NCI-H748 (cell line): Measurements from ENCODE around the gene PHLDA1.

Experiments used
- DNase-seq: peaks from one replicate; lab custom pipeline; 2025; ENCODE audit not compliant: unreplicated experiment; lab: John Stamatoyannopoulos, UW

Gene PHLDA1

DNA sequence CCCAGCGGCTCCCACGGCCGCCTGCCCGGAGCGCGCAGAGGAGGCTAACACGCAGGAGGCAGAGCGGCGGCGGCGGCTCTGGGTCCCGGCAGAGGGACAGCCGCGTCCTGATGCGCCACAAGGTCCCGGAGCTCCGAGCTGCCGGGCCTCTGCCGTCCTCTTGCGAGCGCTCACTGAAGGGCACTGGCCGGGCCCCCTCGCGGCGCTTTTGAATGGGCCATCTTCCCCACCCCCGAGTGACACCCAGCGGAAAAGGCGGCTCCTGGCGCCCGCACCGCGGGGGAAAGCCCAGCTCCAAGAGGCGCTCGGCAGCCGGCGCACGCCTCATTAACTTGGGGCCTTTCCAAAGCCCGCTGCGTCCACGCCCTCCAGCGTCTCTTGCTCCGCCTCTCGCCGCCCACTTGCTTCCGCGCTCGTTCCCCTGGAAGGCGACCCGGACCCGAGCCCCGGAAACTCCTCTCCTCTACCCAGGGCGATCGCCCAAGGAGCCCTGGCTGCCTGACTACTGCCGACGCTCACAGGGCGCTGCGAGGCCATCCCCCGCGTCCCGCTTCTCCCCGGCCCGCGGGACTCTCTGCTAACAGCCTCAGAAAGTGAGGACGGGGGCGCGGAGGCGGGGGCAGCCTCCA is at the start of gene PHLDA1:
Gene PHLDA1 (minus strand): TSS at position 363 of the 629 bp plus-strand sequence.
- peak; percentile 93 for DNase-seq

- DNase-seq: no peak
These were observed 49.3 kb upstream of the PHLDA1 start for GRCh38 chr12:76080729-76081415.

DNA sequence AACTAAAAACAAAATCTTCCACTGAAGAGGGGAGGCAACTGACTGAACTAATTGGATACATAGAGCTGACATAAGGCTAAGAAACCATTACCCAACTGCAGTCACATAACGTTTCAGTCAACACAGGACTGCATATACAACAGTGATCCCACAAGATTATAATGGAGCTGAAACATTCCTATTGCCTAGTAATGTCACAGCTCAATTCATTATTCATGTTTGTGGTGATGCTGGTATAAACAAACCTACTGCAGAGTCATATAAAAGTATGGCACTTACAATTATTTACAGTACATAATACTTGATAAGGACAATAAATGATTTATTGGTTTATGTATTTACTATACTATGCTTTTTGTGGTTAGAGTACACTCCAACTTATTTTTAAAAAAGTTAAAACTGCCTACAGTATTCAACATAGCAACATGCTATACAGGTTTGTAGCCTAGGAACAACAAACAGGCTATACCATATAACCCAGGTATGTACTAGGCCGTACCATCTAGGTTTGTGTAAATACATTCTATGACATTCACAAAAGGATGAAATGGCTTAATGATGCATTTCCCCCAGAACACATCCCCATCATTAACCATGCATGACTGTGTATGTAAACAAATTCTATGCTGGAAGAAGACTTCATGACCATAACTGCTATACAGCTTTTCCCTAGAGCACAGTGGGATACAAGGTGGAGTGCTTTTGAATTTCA is 48.6 kb upstream of the PHLDA1 start:
- peak; percentile 95 for DNase-seq

DNA sequence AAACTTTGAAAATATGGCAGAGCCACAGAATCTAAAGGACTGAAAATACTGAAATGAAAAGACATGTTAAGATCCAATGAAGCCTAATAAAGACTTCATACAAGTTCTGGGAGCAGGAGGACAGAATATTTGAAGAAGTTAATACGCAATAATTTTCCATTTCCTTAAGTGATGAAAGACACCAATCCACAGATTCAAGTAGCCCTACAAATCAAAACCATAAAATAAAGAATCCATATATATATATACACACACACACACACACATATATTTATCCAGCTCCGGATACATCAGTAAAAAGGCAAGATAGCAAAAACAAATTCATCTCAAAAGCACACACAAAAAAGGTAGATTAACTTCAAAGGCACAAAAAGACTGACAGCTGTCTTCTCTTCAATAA is 47.2 kb upstream of the PHLDA1 start:
- no peak for DNase-seq

GRCh38 chr12:76075448-76075847 is 43.9 kb upstream of the PHLDA1 start:
- no peak for DNase-seq

DNA sequence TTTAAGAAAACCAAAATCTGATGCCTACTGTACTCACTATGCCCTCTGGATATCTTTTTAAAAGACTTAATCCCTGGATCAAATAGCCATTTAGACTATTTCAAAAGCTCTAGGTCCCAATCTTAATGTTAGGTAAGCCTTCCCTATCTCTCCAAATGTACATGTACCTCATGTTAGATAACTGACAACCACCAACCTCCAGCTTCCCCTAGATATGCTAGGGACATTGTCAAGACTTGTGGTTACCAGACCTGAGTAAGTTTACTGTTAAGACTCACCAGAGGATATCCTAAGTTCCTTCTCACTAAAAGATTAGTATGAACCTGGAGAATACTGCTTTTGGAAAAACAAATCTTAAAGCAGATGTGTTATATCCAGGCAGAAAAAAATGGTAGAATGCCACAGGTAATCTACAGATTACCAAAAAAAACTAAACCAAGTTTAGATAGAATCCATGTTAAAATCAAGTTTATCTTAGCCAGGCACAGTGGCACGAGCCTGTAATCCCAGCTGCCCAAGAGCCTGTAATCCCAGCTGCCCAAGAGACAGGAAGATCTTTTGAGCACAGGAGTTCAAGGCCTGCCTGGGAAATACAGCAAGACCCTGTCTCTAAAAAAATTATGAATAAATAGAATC is 43.2 kb upstream of the PHLDA1 start:
- no peak for DNase-seq

GRCh38 chr12:76073561-76073960 is 42.0 kb upstream of the PHLDA1 start:
- DNase-seq: no peak

GRCh38 chr12:76072568-76072967 is 41.0 kb upstream of the PHLDA1 start:
- no peak for DNase-seq

DNA sequence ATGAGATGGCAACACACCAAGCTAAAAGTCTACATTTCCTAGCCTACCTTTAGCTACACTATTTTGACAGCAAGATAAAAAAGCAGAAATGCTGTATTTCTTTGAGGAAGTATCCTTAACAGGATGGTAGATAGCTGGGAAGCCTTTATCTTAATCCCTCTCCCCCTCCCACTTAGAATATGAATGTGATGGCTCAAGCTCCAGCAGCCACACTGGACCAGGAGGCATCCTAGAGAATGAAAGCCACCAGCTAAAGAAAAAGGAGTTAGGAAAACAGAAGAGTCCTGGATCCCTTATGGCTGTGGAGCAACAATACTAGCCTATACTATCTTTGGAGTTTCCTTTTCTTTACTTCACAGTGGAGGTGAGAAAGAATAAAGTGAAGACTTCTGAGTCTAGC is 37.8 kb upstream of the PHLDA1 start:
- no peak for DNase-seq

GRCh38 chr12:76065917-76066316 is 34.3 kb upstream of the PHLDA1 start:
- DNase-seq: no peak

DNA sequence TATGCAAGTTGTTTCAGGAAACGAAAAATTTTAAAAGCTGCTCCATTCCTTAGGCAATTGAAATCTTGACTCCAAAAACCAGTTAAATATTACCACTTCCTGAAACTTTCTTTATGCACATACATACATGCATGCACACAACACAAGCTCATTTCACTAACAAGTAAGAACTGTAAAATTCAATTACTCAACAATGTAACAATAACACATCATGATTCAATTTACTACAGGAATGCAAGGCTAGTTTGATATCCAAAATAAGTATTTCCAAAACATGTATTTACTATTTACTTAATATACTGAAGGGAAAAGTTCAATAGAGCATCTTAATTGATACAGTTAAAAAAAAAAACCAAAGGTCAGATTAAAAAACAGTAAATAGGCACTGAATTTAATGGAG is 33.3 kb upstream of the PHLDA1 start:
- no peak for DNase-seq

GRCh38 chr12:76060111-76060510 is 28.5 kb upstream of the PHLDA1 start:
- DNase-seq: no peak

DNA sequence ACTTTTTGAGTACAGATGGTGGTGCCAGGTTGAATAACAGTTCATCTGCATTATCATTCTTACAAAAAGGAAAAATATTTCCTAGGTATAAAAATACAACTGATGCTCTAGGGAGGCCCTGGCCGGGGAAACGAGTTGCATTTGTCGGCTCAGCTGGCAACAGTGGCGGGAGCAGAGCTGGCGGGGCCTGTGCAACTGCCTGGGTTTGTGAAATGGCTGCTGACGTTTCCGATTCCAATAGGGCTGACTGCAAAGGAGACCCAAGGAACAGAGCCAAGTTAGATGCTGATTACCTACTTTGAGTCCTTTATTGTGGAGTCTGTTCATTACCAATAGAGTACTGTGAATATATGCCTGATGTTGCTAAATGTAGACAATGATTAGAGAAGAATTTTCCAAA is 25.8 kb upstream of the PHLDA1 start:
- no peak for DNase-seq

DNA sequence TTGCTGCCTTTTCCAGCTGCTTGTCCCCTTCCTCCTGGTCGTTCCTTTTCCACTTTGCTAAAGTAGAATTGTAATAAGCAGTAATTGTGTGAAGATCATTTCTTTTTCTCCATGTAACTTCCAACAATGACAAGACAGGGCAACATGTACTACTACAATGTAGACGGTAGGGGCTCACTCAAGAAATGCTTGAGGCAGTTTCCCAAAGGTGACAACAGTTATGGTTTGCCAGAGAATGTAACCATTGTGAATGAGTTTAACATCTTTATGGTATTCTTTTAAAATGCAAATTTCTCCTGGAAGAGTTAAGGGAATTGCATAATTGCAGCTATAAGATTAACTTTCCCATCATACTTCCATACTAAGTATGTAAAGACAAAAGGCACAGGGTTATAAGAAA is 23.8 kb upstream of the PHLDA1 start:
- DNase-seq: no peak

- DNase-seq: no peak
These were observed 18.1 kb upstream of the PHLDA1 start for GRCh38 chr12:76049575-76050251.

DNA sequence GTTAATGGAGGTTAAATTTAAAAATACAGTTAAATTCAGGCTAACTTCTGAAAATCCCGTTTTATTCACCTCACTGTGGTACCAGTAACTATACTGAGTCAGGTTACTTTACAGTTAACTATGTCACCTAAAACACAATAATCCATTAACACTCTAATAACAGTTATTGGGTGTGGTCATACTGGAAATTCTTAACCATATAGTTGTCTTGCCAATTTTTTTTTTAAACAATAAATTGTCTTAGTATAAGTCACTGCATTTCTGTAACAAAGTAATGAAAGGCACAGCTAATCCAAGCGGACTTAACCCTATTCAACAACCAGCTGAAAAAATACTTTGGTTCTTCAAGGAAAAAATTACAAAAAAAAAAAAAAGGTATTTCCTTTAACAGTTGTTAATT is 16.2 kb upstream of the PHLDA1 start:
- no peak for DNase-seq

- DNase-seq: no peak
These were observed 15.5 kb upstream of the PHLDA1 start for GRCh38 chr12:76047060-76047459.

GRCh38 chr12:76043377-76043776 is 11.8 kb upstream of the PHLDA1 start:
- DNase-seq: no peak

- DNase-seq: no peak
These were observed 10.6 kb upstream of the PHLDA1 start for GRCh38 chr12:76042147-76042546.

- no peak for DNase-seq
These were observed 9.8 kb upstream of the PHLDA1 start for GRCh38 chr12:76041406-76041805.

DNA sequence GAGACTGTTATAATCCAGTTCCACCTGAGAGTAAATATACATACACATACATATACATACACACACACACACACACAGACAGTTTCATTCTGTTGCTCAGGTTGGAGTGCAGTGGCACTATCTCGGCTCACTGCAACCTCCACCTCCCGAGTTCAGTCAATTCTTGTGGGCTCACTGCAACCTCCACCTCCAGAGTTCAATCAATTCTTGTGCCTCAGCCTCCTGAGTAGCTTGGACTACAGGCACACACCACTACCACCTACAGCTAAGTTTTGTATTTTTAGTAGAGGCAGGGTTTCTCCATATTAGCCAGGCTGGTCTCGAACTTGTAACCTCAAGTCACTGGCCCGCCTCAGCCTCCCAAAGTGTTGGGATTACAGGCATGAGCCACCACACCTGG is 8.9 kb upstream of the PHLDA1 start:
- DNase-seq: no peak
